NCI-H345 (cell line): ENCODE measurements around the gene SMIM34.

ENCODE experiments used
- DNase-seq: peaks from one replicate; lab custom pipeline; 2025; lab: John Stamatoyannopoulos, UW

The SMIM34 gene

GRCh38 chr21:34372321-34372720, 51.4 kb downstream of the SMIM34 start:
- no peak for DNase-seq

DNA sequence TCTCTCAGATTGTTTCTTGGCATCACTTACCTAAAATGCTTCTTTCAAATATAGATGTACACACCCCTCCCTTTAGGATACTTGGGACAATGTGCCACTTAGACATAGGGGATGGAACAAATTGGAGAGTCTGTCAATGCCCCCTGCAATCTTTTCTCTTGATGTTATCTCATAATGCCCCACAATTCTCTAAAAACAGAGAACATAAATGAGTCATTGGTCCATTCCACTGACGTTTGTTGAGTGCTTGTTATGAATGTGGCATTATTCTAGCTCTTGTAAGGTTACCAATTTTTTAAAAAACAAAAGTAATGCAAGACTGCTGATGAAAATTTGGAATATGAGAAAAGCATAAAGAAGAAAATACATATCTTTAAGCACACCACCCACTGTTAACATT, 54.0 kb downstream of the SMIM34 start:
- no peak for DNase-seq
